ENCODE measurements around the gene ANKZF1.
A peak's percentile ranks its signal among the peaks of the same experiment; 100 is the strongest.

ANKZF1 gene

GRCh38 chr2:219183151-219183772, 46.3 kb upstream of the ANKZF1 start:
- peak overlapping the region; percentile 79 for H3K27ac ChIP-seq
- H3K36me3 ChIP-seq: peaks cover 76% of the 10 kb centered on the region
- H3K4me3 ChIP-seq (ENCODE audit: low read depth in 1 of 2, low read length in 1 of 2): peak overlapping the region; percentile 36 to 51

GRCh38 chr2:219184121-219184520, 45.5 kb upstream of the ANKZF1 start:
- peaks cover 76% of the 10 kb centered on the region for H3K36me3 ChIP-seq
- no peak for TF ChIP-seq CTCF (IDR thresholded peaks at IDR 0.05)
- no peak overlapping the region for H3K27ac ChIP-seq

More at GRCh38 chr2:219183151-219183772, 46.3 kb upstream of the ANKZF1 start:
- H3K27me3 ChIP-seq: no peaks in the 10 kb centered on the region
- H3K4me1 ChIP-seq (ENCODE audit: control insufficient read depth in 1 of 2, insufficient read depth in 1 of 2, low read depth in 1 of 2, low read length in 1 of 2): peaks cover 53% of the 10 kb centered on the region in 2 experiments
- H3K9me3 ChIP-seq: no peaks in the 10 kb centered on the region
- TF ChIP-seq CTCF (IDR thresholded peaks at IDR 0.05): no peak

DNA sequence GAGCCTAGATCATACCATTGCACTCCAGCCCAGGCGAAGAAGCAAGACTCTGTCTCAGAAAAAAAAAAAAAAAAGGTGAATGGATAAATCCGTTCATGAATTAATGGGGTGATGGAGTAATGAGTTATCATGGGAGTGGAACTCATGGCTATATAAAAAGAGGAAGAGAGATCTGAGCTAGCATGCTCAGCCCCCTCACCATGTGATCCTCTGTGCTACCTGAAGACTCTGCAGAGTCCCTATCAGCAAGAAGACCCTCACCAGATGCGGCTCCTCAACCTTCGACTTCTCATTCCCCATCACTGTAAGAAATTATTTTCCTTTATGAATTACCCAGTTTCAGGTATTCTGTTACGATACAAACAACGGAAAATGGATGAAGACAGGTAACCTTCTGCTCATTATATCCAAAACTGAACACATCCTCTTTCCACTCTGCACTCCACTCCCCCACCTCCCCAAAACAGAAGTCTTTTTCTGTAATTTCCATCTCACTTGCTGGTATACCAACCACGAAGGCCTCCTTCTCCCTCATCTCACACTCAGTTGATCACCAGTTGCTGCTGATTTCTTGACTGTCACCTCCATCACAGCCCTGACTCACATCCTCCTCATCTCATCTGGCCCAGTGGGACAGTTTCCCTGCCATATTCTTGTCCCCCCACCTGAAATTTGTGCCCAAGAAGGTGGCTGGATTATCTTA, 42.7 kb upstream of the ANKZF1 start:
- TF ChIP-seq CTCF (IDR thresholded peaks at IDR 0.05): no peak
- peaks cover 19% of the 10 kb centered on the region in 2 experiments for H3K4me1 ChIP-seq (ENCODE audit: control insufficient read depth in 1 of 2, insufficient read depth in 1 of 2, low read depth in 1 of 2, low read length in 1 of 2)
- H3K27ac ChIP-seq: no peak overlapping the region
- H3K36me3 ChIP-seq: peaks cover 48% of the 10 kb centered on the region
- no peaks in the 10 kb centered on the region for H3K9me3 ChIP-seq
- H3K4me3 ChIP-seq (ENCODE audit: low read depth in 1 of 2, low read length in 1 of 2): no peak overlapping the region
- H3K27me3 ChIP-seq: no peaks in the 10 kb centered on the region

More at GRCh38 chr2:219184121-219184520, 45.5 kb upstream of the ANKZF1 start:
- no peaks in the 10 kb centered on the region for H3K9me3 ChIP-seq
- H3K27me3 ChIP-seq: no peaks in the 10 kb centered on the region
- H3K4me3 ChIP-seq (ENCODE audit: low read depth in 1 of 2, low read length in 1 of 2): no peak overlapping the region
- H3K4me1 ChIP-seq (ENCODE audit: control insufficient read depth in 1 of 2, insufficient read depth in 1 of 2, low read depth in 1 of 2, low read length in 1 of 2): peaks cover 47% of the 10 kb centered on the region in 2 experiments

- no peaks in the 10 kb centered on the region for H3K4me1 ChIP-seq (ENCODE audit: control insufficient read depth in 1 of 2, insufficient read depth in 1 of 2, low read depth in 1 of 2, low read length in 1 of 2)
- H3K27ac ChIP-seq: no peak overlapping the region
- no peaks in the 10 kb centered on the region for H3K9me3 ChIP-seq
- no peaks in the 10 kb centered on the region for H3K36me3 ChIP-seq
- TF ChIP-seq CTCF (IDR thresholded peaks at IDR 0.05): no peak
- no peak overlapping the region for H3K4me3 ChIP-seq (ENCODE audit: low read depth in 1 of 2, low read length in 1 of 2)
- peaks cover 24% of the 10 kb centered on the region for H3K27me3 ChIP-seq
Observed at GRCh38 chr2:219197388-219197787, 32.2 kb upstream of the ANKZF1 start.

DNA sequence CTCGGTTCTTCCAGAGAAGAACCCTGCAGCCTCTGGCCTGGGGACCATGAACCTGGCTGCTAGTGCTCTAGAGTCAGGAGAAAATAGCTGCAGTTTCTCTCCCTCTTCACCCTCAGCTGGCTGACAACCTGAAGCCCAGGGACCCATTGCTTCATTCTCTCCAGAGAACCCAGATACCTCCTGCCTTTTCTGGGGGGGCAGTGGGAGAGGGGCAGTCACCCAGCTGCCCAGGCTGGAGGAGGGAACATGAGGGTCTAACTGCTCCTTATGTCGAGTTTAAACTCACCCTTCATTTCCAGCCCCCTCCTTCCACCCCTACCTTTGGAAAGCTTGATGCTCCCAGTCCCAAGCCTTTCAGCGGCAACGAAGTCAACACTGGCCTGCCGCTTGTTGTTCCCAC, 30.6 kb upstream of the ANKZF1 start:
- H3K4me3 ChIP-seq (ENCODE audit: low read depth in 1 of 2, low read length in 1 of 2): no peak overlapping the region
- H3K4me1 ChIP-seq (ENCODE audit: control insufficient read depth in 1 of 2, insufficient read depth in 1 of 2, low read depth in 1 of 2, low read length in 1 of 2): no peaks in the 10 kb centered on the region
- no peaks in the 10 kb centered on the region for H3K9me3 ChIP-seq
- no peak overlapping the region for H3K27ac ChIP-seq
- H3K36me3 ChIP-seq: no peaks in the 10 kb centered on the region
- H3K27me3 ChIP-seq: peaks cover 24% of the 10 kb centered on the region
- no peak for TF ChIP-seq CTCF (IDR thresholded peaks at IDR 0.05)

All from neutrophil (primary cell).